Measurements from ENCODE around the gene NHEJ1.

Gene NHEJ1

DNA sequence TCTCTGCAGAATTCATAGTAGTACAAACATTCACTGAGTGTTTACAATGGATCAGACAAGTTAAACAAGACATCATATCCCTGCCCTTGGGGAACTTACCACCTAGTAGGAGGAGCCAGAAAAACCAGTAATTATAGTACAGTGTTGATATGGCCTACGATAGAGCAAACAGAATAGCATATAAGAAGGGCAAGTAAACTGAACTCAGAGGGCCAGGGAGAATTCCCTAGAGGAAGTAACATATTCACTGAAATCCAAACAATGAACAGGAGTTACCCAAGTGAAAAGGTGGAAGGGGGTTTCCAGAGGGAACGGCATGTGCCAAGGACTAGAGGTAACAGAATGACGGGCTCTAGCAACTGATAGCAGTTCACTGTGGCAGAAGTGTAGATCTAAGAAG, 34.1 kb downstream of the NHEJ1 start:
- TF ChIP-seq, protein P1, sequence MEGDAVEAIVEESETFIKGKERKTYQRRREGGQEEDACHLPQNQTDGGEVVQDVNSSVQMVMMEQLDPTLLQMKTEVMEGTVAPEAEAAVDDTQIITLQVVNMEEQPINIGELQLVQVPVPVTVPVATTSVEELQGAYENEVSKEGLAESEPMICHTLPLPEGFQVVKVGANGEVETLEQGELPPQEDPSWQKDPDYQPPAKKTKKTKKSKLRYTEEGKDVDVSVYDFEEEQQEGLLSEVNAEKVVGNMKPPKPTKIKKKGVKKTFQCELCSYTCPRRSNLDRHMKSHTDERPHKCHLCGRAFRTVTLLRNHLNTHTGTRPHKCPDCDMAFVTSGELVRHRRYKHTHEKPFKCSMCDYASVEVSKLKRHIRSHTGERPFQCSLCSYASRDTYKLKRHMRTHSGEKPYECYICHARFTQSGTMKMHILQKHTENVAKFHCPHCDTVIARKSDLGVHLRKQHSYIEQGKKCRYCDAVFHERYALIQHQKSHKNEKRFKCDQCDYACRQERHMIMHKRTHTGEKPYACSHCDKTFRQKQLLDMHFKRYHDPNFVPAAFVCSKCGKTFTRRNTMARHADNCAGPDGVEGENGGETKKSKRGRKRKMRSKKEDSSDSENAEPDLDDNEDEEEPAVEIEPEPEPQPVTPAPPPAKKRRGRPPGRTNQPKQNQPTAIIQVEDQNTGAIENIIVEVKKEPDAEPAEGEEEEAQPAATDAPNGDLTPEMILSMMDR (IDR thresholded peaks at IDR 0.05): no peak

DNA sequence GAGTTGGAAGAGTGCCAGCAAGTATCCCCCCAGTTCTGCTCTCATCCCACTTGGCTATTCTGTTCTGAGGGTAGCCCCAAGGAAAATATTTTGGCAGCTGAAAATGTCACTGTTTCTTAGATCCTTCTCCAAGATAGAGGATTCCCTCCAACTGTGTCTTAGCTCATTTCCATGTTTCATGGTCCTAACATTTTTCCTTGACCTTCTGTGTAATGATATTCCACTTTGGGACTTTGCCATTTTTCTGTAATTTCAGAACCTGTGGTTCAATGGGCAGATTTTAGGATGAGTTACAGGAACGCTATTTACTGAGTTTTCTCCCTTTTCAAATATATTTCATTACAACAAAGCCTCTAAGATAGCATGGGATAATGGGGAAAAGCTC, 34.7 kb downstream of the NHEJ1 start:
- TF ChIP-seq, protein P1 (IDR thresholded peaks at IDR 0.05): no peak

DNA sequence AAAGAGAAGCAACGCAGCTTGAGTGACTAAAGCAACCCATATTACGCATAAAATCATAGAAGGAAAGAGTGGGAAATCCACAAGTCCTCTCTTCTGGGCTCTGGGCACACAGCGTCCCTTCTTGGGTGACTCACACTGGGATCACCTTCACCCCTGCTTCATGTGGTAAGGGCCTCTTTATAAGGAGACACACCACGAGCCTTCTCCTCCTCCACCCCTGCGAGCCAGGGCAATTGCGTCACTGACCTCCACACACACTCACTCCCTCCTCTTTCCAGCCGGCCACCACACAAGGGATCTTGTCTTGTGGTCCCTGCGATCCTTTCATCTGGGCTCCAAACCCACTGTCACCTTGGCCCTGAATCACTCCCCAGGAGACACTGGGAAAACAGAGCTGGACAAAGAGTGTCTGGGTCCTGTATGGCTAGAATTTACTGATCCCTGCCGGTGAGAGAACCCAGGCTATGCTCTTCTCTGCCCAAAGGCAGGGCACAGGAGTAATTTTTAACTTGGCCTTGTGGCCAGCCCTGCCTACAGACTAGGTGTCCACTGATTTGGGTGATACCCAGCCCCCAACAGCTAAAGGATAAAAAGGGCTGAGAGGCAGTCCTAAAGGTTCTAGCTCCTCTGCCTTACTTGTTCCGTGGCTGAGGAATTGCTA, 35.3 kb downstream of the NHEJ1 start:
- TF ChIP-seq, protein P1 (IDR thresholded peaks at IDR 0.05): no peak

DNA sequence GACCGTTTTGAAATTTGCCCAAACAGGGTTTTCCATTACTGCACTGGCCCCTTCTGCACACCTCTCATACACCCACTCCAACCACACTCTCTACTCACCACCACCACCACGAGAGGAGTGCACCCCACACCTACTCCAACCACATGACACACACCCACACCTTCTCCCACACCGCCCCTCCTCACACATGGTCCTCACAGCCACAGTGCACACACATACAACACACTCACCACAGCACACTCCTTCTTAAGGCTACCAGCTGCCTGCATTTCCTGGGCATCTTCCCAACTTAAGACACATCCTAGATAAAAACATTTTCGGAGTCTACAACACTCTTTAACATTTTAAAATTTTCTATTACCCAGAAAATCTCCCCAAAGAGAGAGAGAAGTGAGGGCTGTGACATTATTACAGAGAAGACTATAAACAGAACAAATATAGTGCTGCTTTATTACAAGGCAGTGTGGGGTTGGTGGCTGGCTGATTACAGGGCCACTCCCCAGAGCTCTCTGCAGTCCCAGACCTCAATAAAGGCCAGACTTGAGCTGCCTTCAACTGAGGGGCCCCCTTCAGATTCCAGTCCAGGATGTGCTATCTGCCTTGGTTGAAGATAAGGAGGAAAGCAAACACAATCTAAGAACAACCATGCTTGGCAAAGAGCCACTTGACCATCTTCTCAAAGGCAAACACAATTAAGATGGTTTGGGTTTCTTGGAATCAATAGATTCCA, 36.1 kb downstream of the NHEJ1 start:
- TF ChIP-seq, protein P1 (IDR thresholded peaks at IDR 0.05): no peak

DNA sequence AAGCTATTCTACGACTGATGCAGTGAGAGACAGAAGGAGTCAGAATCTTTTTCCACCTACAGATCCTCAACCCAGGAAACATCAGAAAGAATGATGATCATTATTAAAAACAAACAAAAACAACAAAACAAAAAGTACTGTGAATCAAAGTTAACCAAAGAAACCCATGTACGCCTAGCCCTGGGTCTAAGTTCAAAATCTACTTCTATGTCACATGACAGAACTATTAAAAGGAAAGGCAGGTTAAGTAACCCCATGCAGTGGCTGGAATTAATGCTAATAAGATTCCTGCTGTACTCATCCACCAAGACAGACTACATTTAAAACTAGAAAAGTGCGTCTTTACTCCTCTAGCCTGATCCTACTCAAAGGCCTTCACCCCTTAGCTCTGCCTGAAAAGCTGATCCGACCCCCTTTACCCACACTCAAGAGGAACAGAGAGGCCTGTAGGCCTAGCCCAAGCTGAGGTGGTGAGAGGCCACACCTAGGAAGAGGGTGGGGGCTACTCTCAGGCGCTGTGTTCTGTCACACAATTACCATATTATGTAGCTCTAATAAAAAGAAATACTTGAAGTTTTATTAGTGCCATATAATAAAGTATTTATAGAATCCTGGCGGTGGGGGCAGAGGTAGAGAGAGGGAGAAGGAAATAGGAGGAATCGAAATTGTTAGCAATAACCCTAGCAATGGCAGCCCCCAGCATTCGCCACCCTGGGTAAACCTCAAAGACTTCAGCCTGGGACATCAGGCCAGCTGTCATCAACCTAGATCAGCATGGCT, 37.1 kb downstream of the NHEJ1 start:
- TF ChIP-seq, protein P1 (IDR thresholded peaks at IDR 0.05): no peak

DNA sequence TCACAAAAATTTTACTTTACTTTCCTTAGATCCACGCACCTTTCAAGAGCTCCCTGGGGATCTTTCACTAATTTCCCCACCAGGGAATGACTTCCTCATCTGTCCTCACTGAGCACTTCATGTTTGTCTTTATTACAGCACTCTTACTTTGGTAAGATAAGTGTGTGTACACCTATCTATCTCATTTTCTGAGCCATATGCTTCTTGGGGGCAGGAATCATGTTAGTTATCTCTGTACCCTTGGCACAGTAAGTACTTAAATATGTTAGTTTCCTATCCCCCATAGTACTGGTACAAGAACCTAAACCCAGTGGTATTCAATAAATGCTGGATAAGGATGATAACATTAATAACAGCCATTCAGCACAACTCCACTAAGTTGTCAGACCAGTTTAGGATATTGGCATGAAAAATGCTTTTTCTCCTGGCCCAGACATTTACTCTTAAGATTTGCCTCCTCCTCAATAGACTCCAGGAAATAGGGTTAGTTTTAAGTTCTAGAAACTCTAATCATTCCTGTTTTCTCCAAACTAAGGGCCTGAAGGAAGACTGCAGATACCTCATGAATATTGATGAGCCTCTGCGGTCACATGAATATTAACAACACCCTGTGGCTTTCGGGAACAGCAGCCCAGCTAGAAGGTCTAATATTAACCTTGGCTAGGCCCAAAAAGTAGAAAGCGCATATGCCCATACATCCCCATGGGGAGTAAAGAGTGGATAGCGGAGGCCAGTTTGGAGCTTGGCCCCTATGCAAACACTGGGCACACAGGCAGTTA, 38.2 kb downstream of the NHEJ1 start:
- TF ChIP-seq, protein P1 (IDR thresholded peaks at IDR 0.05): no peak

DNA sequence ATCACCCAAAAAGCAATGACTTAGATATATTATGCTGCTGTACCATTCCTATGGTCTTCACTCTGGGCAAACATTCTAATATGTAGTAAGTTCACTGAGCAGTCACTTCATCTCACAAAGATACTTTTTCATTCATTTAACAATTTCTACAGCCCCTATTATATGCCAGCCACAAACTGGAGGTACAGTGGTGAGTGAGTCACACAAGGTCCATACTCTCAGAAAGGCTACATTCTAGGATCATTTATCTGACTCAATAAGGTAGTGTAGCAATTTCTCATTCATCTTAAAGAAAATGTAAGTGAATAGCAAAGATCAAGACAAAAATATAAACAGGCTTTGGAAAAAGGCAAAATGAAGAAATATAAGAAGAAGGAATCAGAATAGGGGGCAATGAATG, 40.5 kb downstream of the NHEJ1 start:
- TF ChIP-seq, protein P1 (IDR thresholded peaks at IDR 0.05): no peak

Data from LNCAP (cell line).